GM18867 (cell line): ENCODE measurements around the gene MAPK7.

Source experiments
- ATAC-seq: cut with Tn5 transposase; IDR thresholded peaks from one replicate; pipeline ENCODE4 v1.9.1; 2021; ENCODE audit warnings: mild to moderate bottlenecking, moderate library complexity; ENCODE audit not compliant: unreplicated experiment

MAPK7 gene

DNA sequence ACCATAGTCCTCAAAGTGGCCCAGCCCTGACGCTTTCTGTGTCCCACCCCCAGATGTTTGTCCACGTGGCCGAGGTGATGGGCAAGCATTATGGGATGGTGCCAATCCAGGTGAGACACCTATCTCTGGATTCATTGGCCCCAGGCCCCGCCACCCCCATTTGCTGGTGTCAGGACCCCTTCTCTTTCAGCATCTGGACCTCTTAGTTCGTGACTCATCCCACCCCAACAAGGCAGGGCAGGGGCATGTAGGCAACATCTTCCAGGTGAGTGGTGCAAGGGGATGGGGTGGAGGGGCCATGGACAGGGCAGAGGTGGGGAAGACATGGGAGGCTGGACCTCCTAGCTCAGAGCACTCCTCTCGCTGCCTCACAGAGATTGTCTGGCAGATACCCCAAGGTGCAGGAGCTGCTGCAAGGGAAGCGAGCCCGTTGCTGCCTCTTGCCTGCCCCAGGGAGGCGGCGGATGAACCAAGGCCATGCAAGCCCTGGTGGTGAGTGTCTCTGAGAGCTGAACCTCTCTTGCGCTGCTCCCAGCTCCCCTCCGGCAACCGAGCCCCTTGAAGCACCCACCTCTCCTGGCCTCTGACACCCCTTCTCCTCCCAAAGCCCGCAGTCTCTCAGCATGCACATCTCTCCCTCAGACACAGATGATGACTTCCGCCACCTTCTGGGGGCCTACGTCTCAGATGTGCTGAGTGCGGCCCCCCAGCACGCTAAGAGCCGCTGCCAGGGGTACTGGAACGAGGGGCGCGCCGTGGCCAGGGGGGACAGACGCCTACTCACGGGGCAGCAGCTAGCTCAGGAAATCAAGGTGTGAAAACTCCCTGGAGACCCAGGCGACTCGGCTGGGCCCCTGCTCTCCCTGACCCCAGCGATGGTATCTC, 36.3 kb downstream of the MAPK7 start:
- no peak for ATAC-seq

- ATAC-seq = no peak
Measured at GRCh38 chr17:19415311-19415710, 37.0 kb downstream of the MAPK7 start.

- ATAC-seq = no peak
Measured at GRCh38 chr17:19415806-19416775, 37.8 kb downstream of the MAPK7 start.

DNA sequence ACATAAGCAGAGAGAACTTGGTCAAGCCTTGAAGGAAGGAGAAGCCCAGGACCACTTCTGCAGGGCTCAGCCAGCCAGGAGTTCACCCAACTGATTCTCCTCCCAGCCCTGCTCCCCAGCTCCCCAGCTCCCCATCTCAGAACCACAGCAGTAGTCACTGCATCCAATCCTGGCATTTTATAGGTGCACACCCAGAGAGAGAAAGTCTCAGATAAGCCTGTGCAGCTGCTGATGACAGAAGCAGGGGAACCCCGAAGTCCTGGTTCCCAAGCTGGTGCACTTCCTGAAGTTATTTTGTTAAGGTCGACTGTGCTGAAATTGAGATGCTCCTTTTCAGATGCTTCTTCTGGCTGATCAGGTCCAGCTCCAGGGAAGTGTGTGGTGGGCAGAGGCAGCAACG, 39.3 kb downstream of the MAPK7 start:
- no peak for ATAC-seq

- ATAC-seq = no peak
Measured at GRCh38 chr17:19418251-19418992, 40.1 kb downstream of the MAPK7 start.

DNA sequence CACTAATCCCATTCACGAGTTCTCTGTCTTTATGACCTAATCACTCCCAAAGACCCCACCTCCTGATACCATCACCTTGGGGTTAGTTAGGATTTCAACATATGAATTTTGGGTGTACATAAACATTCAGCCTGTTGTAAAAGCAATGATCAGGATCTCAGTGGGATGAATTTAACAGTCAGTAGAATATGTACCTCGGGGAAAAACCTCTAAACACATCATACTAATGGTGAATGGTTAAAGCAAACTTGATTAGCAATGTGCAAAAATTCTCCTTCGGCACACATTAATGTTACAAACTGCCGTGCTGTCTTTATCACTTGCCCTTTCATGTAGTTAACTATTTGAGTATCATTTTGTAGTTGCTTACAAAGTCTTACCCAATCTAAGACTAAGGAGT, 42.9 kb downstream of the MAPK7 start:
- no peak for ATAC-seq

DNA sequence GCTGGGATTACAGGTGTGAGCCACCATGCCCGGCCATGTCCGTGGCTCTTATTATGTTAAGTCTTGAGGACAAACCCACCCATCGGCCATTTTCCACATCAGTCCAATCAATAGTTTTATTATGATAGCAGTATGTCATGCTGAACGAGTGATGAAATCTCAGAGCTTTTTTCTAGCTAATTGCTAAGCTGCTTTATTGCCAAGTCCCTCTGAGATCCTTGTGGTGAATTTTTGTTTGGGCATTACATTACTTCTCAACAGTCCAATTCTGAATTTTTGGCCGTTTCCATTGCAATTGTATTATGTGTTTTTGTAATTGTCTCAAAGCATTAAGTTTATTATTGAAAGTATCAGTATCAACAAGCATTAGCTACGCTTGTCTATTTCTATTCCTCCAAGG, 43.6 kb downstream of the MAPK7 start:
- ATAC-seq = no peak

- no peak for ATAC-seq
Measured at GRCh38 chr17:19424934-19425868, 46.9 kb downstream of the MAPK7 start.

GRCh38 chr17:19426631-19427030, 48.3 kb downstream of the MAPK7 start:
- no peak for ATAC-seq

DNA sequence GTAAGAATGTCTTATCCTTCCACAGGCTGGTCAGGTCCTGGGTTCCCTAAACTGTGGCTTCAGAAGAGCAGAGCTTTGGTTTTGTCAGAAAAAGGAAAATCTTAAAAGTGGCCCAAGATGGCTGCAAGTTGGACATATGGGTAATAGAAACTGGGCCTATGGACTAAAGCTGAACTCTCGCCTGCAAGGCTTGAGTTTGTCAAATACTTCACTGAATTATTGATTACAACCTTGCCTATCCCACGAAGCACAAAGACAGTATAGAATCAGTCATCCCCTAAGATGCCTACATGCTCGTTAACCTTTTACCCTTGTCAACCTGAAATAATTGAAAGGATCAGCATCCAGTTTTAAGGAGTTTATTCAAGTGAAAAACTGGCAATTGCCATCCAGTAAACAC, 53.4 kb downstream of the MAPK7 start:
- ATAC-seq = no peak
